Activated naive CD4-positive, alpha-beta T cell treated with anti-CD3 and anti-CD28 coated beads for 36 hours (primary cell): Measurements from ENCODE around the gene HPS1. TPM values are rescaled to one million over a fixed set of nuclear protein-coding genes. Genes with fewer than 3 reads are reported as not detected.

Experiments
- CTCF ChIA-PET: fragments of 350-600 bp; sonication (Branson Sonifier 250); formaldehyde crosslinking; loops from one replicate; lab custom pipeline; 2021; ENCODE audit warnings: antibody characterized with exemption; lab: Charles Lee
- DNase-seq: peaks from one replicate; pipeline ENCODE4 v3.0.0-alpha.2; 2020
- H3K27ac Mint-ChIP-seq: one replicate; pipeline ENCODE4 v1.8.0; 2021; ENCODE audit warnings: mild to moderate bottlenecking, mixed read lengths
- H3K27me3 Mint-ChIP-seq: one replicate; pipeline ENCODE4 v1.8.0; 2021; ENCODE audit warnings: low read depth, mixed read lengths
- H3K36me3 Mint-ChIP-seq: one replicate; pipeline ENCODE4 v1.8.0; 2021; ENCODE audit warnings: low read depth, mixed read lengths
- H3K4me1 Mint-ChIP-seq: one replicate; pipeline ENCODE4 v1.8.0; 2021; ENCODE audit warnings: low read depth, mixed read lengths
- H3K4me3 Mint-ChIP-seq: one replicate; pipeline ENCODE4 v1.8.0; 2021; ENCODE audit warnings: mild to moderate bottlenecking, moderate library complexity, mixed read lengths
- H3K9me3 Mint-ChIP-seq: one replicate; pipeline ENCODE4 v1.8.0; 2021; ENCODE audit warnings: mixed read lengths
- intact Hi-C: fragments of 100-400 bp; cut with micrococcal nuclease; formaldehyde crosslinking; loops from one replicate; pipeline ENCODE4 v1.15.1; 2023
- microRNA-seq: library from miRNA; unstranded; fragments of <30 nt; microRNA quantifications from one replicate; pipeline ENCODE4 v1.2.0, GENCODE V29; 2022; ENCODE audit warnings: borderline microRNAs expressed, borderline replicate concordance
- total RNA-seq, 2 experiments: library from RNA; stranded (reverse); gene quantifications; one replicate each; pipeline ENCODE4 v1.2.3, GENCODE V29; 2021

Gene HPS1
- total RNA-seq, 2 experiments from 2014 or later: 28.1 to 31.0 TPM

- Mint-ChIP-seq H3K4me1 (no peaks in the 10 kb centered on the region), H3K36me3 (no peaks in the 10 kb centered on the region), H3K4me3 (no peak overlapping the region), H3K27ac (no peak overlapping the region), H3K9me3 (peaks cover 3% of the 10 kb centered on the region), H3K27me3 (peaks cover 2% of the 10 kb centered on the region)
- DNase-seq: no peak
- intact Hi-C loops: no loop called here
- CTCF ChIA-PET: no interaction called here
These were observed 72.3 kb downstream of the HPS1 start for GRCh38 chr10:98374217-98374985.

DNA sequence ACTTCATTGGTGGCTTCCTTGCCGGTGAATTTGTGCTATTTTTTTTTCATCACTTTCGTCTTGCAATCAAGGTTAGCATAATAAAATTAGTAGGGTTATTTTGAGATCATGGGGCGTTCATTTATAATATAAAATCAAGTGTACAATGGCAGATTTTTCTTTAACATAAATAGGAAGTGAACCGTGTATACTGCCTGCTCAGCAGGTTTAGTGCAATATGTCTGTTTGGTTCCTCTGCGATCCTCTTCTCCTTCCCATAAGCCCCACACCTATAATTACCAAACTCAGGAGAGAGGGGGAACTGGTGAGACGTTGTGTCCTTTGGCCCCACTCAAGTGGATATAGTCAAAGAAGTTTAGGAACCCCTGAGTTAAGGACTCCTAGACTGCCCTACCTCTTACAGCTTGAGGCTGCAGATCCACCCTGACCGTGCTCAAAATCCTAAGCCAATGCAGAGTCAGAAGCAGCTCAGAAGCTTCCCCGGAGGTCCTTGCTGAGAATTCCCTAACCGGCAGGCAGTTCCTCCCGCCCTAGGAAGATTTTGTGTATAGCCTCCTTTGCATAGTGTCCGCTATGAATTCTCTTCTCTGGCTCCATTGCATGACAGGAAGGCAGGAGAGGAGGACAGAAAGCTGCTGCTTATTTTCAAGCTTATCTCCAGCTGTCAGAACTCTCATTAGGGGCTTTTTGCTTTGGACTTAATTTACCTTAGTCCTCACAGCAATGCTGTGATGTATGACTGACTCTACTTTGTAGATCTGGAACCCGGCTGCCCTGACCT lies 73.3 kb downstream of the HPS1 start:
- Mint-ChIP-seq H3K36me3 (no peaks in the 10 kb centered on the region), H3K9me3 (peaks cover 3% of the 10 kb centered on the region), H3K4me1 (no peaks in the 10 kb centered on the region), H3K27ac (no peak overlapping the region), H3K4me3 (no peak overlapping the region), H3K27me3 (peaks cover 2% of the 10 kb centered on the region)
- CTCF ChIA-PET: no interaction called here
- DNase-seq: no peak
- intact Hi-C loops: no loop called here

DNA sequence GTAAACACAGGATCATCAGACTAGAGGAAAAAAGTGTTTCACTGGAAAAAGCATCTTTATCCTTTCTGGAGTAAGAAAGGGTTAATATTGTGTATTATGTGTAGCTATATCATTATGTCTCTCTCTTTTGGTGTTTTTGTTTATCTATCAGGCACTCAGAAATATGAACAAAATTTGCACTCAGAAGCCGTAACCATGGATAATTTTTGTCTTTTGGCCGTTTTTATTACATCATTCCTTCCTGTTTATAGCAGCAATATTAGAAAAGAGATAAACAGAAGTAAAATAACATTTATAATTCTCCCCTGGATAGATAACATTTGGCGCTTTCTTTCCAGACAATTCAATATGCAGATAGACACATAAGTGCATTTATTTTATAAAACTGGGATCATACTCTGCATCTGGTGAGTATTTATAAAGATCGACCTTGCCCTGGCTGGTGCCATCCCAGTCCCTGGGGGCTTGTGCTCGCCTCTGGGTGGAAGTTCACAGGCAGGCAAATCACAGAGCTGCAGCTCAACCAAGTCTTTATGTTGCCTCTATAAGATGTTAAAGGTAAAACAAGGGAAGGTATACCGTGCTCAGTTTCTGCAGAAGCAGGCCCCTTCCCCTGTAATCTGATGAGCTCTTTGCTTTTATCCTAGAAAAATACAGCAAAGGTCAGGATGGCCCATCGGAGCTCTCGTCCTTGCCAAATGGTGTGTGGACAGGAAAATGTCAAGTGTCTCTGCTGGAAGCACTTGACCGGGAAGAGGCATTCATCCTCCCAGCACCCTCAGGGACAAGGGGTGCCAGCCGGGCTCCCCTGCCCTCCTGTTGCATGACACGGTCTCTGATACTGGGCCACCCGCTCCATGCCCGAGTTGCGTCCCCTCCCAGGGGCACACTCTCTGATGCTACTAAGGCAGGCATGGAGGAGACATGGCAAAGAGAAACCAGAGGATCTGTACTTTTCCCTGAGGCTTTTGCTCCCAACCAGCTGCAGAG lies 75.6 kb downstream of the HPS1 start:
- no peak for DNase-seq
- Mint-ChIP-seq H3K27me3 (peaks cover 2% of the 10 kb centered on the region), H3K4me1 (no peaks in the 10 kb centered on the region), H3K36me3 (no peaks in the 10 kb centered on the region), H3K27ac (no peak overlapping the region), H3K4me3 (no peak overlapping the region), H3K9me3 (no peaks in the 10 kb centered on the region)
- CTCF ChIA-PET: no interaction called here
- intact Hi-C loops: no loop called here

- no peaks in the 10 kb centered on the region for H3K36me3 Mint-ChIP-seq
- H3K27me3 Mint-ChIP-seq: peaks cover 2% of the 10 kb centered on the region
- H3K27ac Mint-ChIP-seq: no peak overlapping the region
- no peak overlapping the region for H3K4me3 Mint-ChIP-seq
- intact Hi-C loops: no loop called here
- no peaks in the 10 kb centered on the region for H3K4me1 Mint-ChIP-seq
- CTCF ChIA-PET: no interaction called here
- no peaks in the 10 kb centered on the region for H3K9me3 Mint-ChIP-seq
- DNase-seq: no peak
These were observed 76.9 kb downstream of the HPS1 start for GRCh38 chr10:98369801-98370200.

GRCh38 chr10:98368644-98369043 lies 78.1 kb downstream of the HPS1 start:
- no peak overlapping the region for H3K27ac Mint-ChIP-seq
- DNase-seq: no peak
- no peaks in the 10 kb centered on the region for H3K9me3 Mint-ChIP-seq
- H3K4me3 Mint-ChIP-seq: no peak overlapping the region
- H3K27me3 Mint-ChIP-seq: peaks cover 2% of the 10 kb centered on the region
- intact Hi-C loops: no loop called here
- CTCF ChIA-PET: no interaction called here
- H3K36me3 Mint-ChIP-seq: no peaks in the 10 kb centered on the region
- no peaks in the 10 kb centered on the region for H3K4me1 Mint-ChIP-seq

GRCh38 chr10:98367604-98368451 lies 78.9 kb downstream of the HPS1 start:
- H3K4me3 Mint-ChIP-seq: no peak overlapping the region
- no peak overlapping the region for H3K27ac Mint-ChIP-seq
- CTCF ChIA-PET: no interaction called here
- H3K27me3 Mint-ChIP-seq: peaks cover 2% of the 10 kb centered on the region
- H3K9me3 Mint-ChIP-seq: no peaks in the 10 kb centered on the region
- DNase-seq: no peak
- H3K36me3 Mint-ChIP-seq: no peaks in the 10 kb centered on the region
- intact Hi-C loops: no loop called here
- H3K4me1 Mint-ChIP-seq: no peaks in the 10 kb centered on the region

Small RNAs within 50 kb of the gene (microRNA-seq; reads per million reads assigned to microRNA genes)
- gene MIR1287 (9.3 reads per million, percentile 19 among the genes with 10 or more reads in this experiment), gene MIR4685 (2.7 reads per million)

Other genes with a start within 250 kb of the HPS1 start
- gene LOXL4, start 178.7 kb downstream of the HPS1 start, total RNA-seq: not detected
- gene PYROXD2, start 31.8 kb downstream of the HPS1 start, total RNA-seq: 1 to 10 TPM; 4.2 to 5.0 TPM